HEK293 (cell line): Measurements from ENCODE around the gene COQ8B.
A peak's percentile ranks its signal among the peaks of the same experiment; 100 is the strongest.

Source experiments
- CTCF ChIA-PET: fragments of 350-600 bp; formaldehyde crosslinking; extraction: SDS; loops from one replicate; lab custom pipeline; 2021; ENCODE audit warnings: antibody characterized with exemption; lab: Yijun Ruan, JAX
- POLR2A ChIA-PET: fragments of 300-600 bp; formaldehyde crosslinking; extraction: SDS; loops from one replicate; lab custom pipeline; 2020; ENCODE audit warnings: antibody characterized with exemption, inconsistent platforms; lab: Yijun Ruan, JAX
- H3K27ac ChIP-seq: fragments of 200-500 bp; sonication (Bioruptor generic); 2 replicates; pipeline ENCODE4 v1.5.1; 2014; ENCODE audit warnings: low read depth, low read length, control low read depth, inconsistent platforms; ENCODE audit errors: extremely low read depth
- H3K36me3 ChIP-seq, 2 experiments: fragments of 200-500 bp in 1 of 2; sonication (Bioruptor generic) in 1 of 2; 1 replicate in 1 of 2; 2 replicates in 1 of 2; pipeline ENCODE4 v1.5.1; 2014 to 2017; ENCODE audit warnings: inconsistent platforms in 2 of 2, low read length in 2 of 2; ENCODE audit not compliant: control insufficient read depth in 2 of 2, insufficient read depth in 1 of 2
- H3K4me1 ChIP-seq: fragments of 200-500 bp; sonication (Bioruptor generic); 2 replicates; pipeline ENCODE4 v1.5.1; 2014; ENCODE audit warnings: mild to moderate bottlenecking, low read length, inconsistent platforms; ENCODE audit not compliant: control insufficient read depth, insufficient read depth
- H3K4me3 ChIP-seq: 2 replicates; pipeline ENCODE4 v1.5.1; 2011; ENCODE audit warnings: low read depth, mild to moderate bottlenecking, control low read depth, low read length, moderate library complexity
- H3K9me3 ChIP-seq: fragments of 200-500 bp; sonication (Bioruptor generic); 2 replicates; pipeline ENCODE4 v1.5.1; 2014; ENCODE audit warnings: low read depth, low read length, inconsistent platforms; ENCODE audit not compliant: control insufficient read depth, insufficient read depth
- EGR2 ChIP-seq: fragments of 450-650 bp; formaldehyde crosslinking; IDR thresholded peaks from 2 replicates; pipeline ENCODE4 v1.5.1; 2016; ENCODE audit warnings: low read depth, missing biosample characterization, missing genetic modification characterization
- HIC1 ChIP-seq: fragments of 450-650 bp; formaldehyde crosslinking; IDR thresholded peaks from 2 replicates; pipeline ENCODE4 v1.5.1; 2016; ENCODE audit warnings: missing biosample characterization, missing genetic modification characterization
- OVOL3 ChIP-seq: fragments of 450-650 bp; formaldehyde crosslinking; IDR thresholded peaks from 2 replicates; pipeline ENCODE4 v1.5.1; 2016; ENCODE audit warnings: missing biosample characterization, missing genetic modification characterization
- ZBTB10 ChIP-seq: fragments of 450-650 bp; formaldehyde crosslinking; IDR thresholded peaks from 2 replicates; pipeline ENCODE4 v1.5.1; 2016; ENCODE audit warnings: missing biosample characterization, missing genetic modification characterization
- ZBTB21 ChIP-seq: fragments of 450-650 bp; formaldehyde crosslinking; IDR thresholded peaks from 2 replicates; pipeline ENCODE4 v1.5.1; 2017; ENCODE audit warnings: missing biosample characterization, missing genetic modification characterization
- ZBTB6 ChIP-seq: fragments of 450-650 bp; formaldehyde crosslinking; IDR thresholded peaks from 2 replicates; pipeline ENCODE4 v1.5.1; 2017; ENCODE audit warnings: missing biosample characterization, missing genetic modification characterization
- ZFHX2 ChIP-seq: fragments of 450-650 bp; formaldehyde crosslinking; conservative IDR thresholded peaks from 2 replicates; pipeline ENCODE4 v1.5.1; 2016; ENCODE audit warnings: missing biosample characterization, missing genetic modification characterization
- ZNF184 ChIP-seq: fragments of 450-650 bp; IDR thresholded peaks from 2 replicates; pipeline ENCODE4 v1.5.1; 2018; ENCODE audit warnings: missing biosample characterization, mild to moderate bottlenecking, missing genetic modification characterization
- ZNF214 ChIP-seq: fragments of 450-650 bp; formaldehyde crosslinking; IDR thresholded peaks from 2 replicates; pipeline ENCODE4 v1.5.1; 2017; ENCODE audit warnings: missing biosample characterization, mild to moderate bottlenecking, missing genetic modification characterization, borderline replicate concordance
- ZNF335 ChIP-seq: fragments of 450-650 bp; formaldehyde crosslinking; conservative IDR thresholded peaks from 2 replicates; pipeline ENCODE4 v1.5.1; 2016; ENCODE audit warnings: missing biosample characterization, missing genetic modification characterization
- ZNF600 ChIP-seq: fragments of 450-650 bp; formaldehyde crosslinking; IDR thresholded peaks from 2 replicates; pipeline ENCODE4 v1.5.1; 2016; ENCODE audit warnings: missing biosample characterization, missing genetic modification characterization
- ZNF624 ChIP-seq: fragments of 450-650 bp; formaldehyde crosslinking; IDR thresholded peaks from 2 replicates; pipeline ENCODE4 v1.5.1; 2017; ENCODE audit warnings: missing biosample characterization, missing genetic modification characterization
- ZNF747 ChIP-seq: fragments of 450-650 bp; formaldehyde crosslinking; IDR thresholded peaks from 2 replicates; pipeline ENCODE4 v1.5.1; 2016; ENCODE audit warnings: missing biosample characterization, missing genetic modification characterization
- TF ChIP-seq, protein P1 (sequence below): fragments of 450-650 bp; formaldehyde crosslinking; IDR thresholded peaks from 2 replicates; pipeline ENCODE4 v1.5.0; 2017; ENCODE audit warnings: missing biosample characterization, missing genetic modification characterization, borderline replicate concordance
- TF ChIP-seq, protein P2 (sequence below): fragments of 450-650 bp; formaldehyde crosslinking; IDR thresholded peaks from 2 replicates; pipeline ENCODE4 v1.5.1; 2016; ENCODE audit warnings: missing biosample characterization, missing genetic modification characterization, borderline replicate concordance
- TF ChIP-seq, protein P3 (sequence below): fragments of 450-650 bp; formaldehyde crosslinking; IDR thresholded peaks from 2 replicates; pipeline ENCODE4 v1.5.1; 2016; ENCODE audit warnings: missing biosample characterization, missing genetic modification characterization

The COQ8B gene

DNA sequence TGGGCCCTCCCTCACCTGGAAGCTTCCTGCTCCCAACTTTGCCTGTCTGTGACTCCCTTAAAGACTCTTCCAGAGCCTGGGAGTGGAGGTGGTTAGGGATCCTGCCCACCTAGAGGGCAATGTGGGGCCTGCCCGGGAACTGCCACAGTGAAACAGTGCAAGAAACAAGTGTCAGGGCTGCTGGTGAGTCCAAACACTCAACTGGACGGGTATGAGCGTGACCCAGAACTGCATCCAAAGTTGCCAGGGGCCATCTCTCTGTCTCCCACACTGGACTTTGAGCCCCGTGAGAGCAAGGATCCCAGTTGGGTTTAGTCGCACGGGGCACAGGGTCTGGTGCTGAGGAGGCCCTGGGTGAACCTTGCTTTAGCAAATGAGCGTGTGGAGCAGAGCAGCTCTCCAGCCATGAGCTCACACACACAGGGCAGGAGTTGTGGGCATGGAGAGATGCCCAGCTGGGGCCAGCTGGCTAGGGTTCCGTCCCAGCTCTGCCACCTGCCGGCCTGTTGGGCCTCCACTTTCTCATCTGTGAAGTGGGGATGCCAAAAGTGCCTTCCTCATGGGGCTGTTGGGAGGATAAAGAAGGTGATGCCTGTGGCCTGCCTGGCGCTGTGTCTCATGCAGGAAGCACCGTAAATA, 23.4 kb downstream of the COQ8B start:
- Histone ChIP-seq H3K4me3 (no peak overlapping the region), H3K4me1 (peaks cover 16% of the 10 kb centered on the region), H3K27ac (no peak overlapping the region), H3K9me3 (no peaks in the 10 kb centered on the region)
- ChIA-PET CTCF (no interaction called here), POLR2A (interaction anchor here (1.5 to 2.2 kb wide), 2 partner anchors 9 to 23 kb away, joined by 4 to 5 read pairs; partner anchors contain the start of genes COQ8B and ITPKC)
- TF ChIP-seq, protein P1, sequence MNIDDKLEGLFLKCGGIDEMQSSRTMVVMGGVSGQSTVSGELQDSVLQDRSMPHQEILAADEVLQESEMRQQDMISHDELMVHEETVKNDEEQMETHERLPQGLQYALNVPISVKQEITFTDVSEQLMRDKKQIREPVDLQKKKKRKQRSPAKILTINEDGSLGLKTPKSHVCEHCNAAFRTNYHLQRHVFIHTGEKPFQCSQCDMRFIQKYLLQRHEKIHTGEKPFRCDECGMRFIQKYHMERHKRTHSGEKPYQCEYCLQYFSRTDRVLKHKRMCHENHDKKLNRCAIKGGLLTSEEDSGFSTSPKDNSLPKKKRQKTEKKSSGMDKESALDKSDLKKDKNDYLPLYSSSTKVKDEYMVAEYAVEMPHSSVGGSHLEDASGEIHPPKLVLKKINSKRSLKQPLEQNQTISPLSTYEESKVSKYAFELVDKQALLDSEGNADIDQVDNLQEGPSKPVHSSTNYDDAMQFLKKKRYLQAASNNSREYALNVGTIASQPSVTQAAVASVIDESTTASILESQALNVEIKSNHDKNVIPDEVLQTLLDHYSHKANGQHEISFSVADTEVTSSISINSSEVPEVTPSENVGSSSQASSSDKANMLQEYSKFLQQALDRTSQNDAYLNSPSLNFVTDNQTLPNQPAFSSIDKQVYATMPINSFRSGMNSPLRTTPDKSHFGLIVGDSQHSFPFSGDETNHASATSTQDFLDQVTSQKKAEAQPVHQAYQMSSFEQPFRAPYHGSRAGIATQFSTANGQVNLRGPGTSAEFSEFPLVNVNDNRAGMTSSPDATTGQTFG (tag by site-specific recombination): no peak
- TF ChIP-seq, protein P2, sequence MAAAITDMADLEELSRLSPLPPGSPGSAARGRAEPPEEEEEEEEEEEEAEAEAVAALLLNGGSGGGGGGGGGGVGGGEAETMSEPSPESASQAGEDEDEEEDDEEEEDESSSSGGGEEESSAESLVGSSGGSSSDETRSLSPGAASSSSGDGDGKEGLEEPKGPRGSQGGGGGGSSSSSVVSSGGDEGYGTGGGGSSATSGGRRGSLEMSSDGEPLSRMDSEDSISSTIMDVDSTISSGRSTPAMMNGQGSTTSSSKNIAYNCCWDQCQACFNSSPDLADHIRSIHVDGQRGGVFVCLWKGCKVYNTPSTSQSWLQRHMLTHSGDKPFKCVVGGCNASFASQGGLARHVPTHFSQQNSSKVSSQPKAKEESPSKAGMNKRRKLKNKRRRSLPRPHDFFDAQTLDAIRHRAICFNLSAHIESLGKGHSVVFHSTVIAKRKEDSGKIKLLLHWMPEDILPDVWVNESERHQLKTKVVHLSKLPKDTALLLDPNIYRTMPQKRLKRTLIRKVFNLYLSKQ (tag by site-specific recombination): no peak
- TF ChIP-seq ZNF600 (tag by site-specific recombination): peak; percentile 25; the same call in 1 of the 2 replicates
- peak; percentile 61; the same call in 1 of the 2 replicates for TF ChIP-seq HIC1 (tag by site-specific recombination)
- no peak for TF ChIP-seq ZNF214 (tag by site-specific recombination)
- TF ChIP-seq, all 188 proteins: peak for 2
- H3K36me3 ChIP-seq: peaks cover 30 to 32% of the 10 kb centered on the region in 2 experiments

- peaks cover 28 to 34% of the 10 kb centered on the region in 2 experiments for H3K36me3 ChIP-seq
- POLR2A ChIA-PET: interaction anchor here (1.1 to 2.3 kb wide), 5 partner anchors 10 to 86 kb away, joined by 4 to 16 read pairs (median 5); partner anchors contain the start of genes COQ8B, ITPKC and RAB4B
- CTCF ChIA-PET: interaction anchor here (0.8 to 1.3 kb wide), 2 partner anchors 24 to 143 kb away, joined by 3 to 4 read pairs; partner anchors contain the start of gene COQ8B
- TF ChIP-seq ZNF335 (tag by site-specific recombination) (no peak), HIC1 (tag by site-specific recombination) (no peak; the same call in none of the 2 replicates), ZNF184 (tag by site-specific recombination) (no peak), ZBTB6 (tag by site-specific recombination) (peak; percentile 77; the same call in 1 of the 2 replicates), EGR2 (peak; percentile 86), ZNF624 (no peak), ZBTB21 (tag by site-specific recombination) (no peak), ZBTB10 (tag by site-specific recombination) (no peak), OVOL3 (tag by site-specific recombination) (no peak), ZFHX2 (peak; percentile 89), ZNF747 (tag by site-specific recombination) (no peak)
- TF ChIP-seq, protein P3, sequence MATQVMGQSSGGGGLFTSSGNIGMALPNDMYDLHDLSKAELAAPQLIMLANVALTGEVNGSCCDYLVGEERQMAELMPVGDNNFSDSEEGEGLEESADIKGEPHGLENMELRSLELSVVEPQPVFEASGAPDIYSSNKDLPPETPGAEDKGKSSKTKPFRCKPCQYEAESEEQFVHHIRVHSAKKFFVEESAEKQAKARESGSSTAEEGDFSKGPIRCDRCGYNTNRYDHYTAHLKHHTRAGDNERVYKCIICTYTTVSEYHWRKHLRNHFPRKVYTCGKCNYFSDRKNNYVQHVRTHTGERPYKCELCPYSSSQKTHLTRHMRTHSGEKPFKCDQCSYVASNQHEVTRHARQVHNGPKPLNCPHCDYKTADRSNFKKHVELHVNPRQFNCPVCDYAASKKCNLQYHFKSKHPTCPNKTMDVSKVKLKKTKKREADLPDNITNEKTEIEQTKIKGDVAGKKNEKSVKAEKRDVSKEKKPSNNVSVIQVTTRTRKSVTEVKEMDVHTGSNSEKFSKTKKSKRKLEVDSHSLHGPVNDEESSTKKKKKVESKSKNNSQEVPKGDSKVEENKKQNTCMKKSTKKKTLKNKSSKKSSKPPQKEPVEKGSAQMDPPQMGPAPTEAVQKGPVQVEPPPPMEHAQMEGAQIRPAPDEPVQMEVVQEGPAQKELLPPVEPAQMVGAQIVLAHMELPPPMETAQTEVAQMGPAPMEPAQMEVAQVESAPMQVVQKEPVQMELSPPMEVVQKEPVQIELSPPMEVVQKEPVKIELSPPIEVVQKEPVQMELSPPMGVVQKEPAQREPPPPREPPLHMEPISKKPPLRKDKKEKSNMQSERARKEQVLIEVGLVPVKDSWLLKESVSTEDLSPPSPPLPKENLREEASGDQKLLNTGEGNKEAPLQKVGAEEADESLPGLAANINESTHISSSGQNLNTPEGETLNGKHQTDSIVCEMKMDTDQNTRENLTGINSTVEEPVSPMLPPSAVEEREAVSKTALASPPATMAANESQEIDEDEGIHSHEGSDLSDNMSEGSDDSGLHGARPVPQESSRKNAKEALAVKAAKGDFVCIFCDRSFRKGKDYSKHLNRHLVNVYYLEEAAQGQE: no peak
Measured at GRCh38 chr19:40692212-40692551, 24.5 kb downstream of the COQ8B start.

More at GRCh38 chr19:40692212-40692551, 24.5 kb downstream of the COQ8B start:
- H3K27ac ChIP-seq: no peak overlapping the region
- no peak overlapping the region for H3K4me3 ChIP-seq
- no peaks in the 10 kb centered on the region for H3K9me3 ChIP-seq
- peaks cover 16% of the 10 kb centered on the region for H3K4me1 ChIP-seq
